ENCODE measurements around the gene GON7.
A peak's percentile ranks its signal among the peaks of the same experiment; 100 is the strongest.

GON7 gene

GRCh38 chr14:93220509-93220908 is 13.6 kb upstream of the GON7 start:
- H3K4me3 ChIP-seq (ENCODE audit: low read depth, low read length): no peak overlapping the region
- no peak for DNase-seq (ENCODE audit: low read depth, low spot score)
- TF ChIP-seq, protein P1, sequence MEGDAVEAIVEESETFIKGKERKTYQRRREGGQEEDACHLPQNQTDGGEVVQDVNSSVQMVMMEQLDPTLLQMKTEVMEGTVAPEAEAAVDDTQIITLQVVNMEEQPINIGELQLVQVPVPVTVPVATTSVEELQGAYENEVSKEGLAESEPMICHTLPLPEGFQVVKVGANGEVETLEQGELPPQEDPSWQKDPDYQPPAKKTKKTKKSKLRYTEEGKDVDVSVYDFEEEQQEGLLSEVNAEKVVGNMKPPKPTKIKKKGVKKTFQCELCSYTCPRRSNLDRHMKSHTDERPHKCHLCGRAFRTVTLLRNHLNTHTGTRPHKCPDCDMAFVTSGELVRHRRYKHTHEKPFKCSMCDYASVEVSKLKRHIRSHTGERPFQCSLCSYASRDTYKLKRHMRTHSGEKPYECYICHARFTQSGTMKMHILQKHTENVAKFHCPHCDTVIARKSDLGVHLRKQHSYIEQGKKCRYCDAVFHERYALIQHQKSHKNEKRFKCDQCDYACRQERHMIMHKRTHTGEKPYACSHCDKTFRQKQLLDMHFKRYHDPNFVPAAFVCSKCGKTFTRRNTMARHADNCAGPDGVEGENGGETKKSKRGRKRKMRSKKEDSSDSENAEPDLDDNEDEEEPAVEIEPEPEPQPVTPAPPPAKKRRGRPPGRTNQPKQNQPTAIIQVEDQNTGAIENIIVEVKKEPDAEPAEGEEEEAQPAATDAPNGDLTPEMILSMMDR (IDR thresholded peaks at IDR 0.05; ENCODE audit: low read depth, low read length): no peak
- in situ Hi-C loops (cut with HindIII; ENCODE audit: low sequenced_read_pairs): no loop called here

GRCh38 chr14:93219103-93219726 is 12.3 kb upstream of the GON7 start:
- in situ Hi-C loops (cut with HindIII; ENCODE audit: low sequenced_read_pairs): no loop called here
- TF ChIP-seq, protein P1 (IDR thresholded peaks at IDR 0.05; ENCODE audit: low read depth, low read length): peak; percentile 74
- no peak overlapping the region for H3K4me3 ChIP-seq (ENCODE audit: low read depth, low read length)
- peak; percentile 69 for DNase-seq (ENCODE audit: low read depth, low spot score)

DNA sequence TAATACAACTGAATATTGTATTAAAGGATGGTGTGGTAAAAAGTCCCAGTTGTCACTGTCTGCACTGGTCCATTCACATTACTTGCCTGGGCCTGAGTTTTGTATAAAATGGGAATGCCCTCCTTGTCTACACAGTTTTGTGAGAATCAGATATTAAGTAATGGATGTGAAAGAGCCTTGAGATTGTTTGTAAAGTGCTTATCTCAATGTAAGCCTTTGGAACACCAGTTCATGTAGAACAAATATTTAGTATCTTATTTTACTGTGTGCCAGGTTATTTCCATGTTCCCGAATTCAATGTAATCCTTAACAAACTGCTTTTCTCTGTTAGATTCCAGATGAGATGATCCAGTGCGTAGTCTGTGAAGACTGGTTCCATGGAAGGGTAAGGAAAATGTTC is 7.7 kb upstream of the GON7 start:
- in situ Hi-C loops (cut with HindIII; ENCODE audit: low sequenced_read_pairs): no loop called here
- TF ChIP-seq, protein P1 (IDR thresholded peaks at IDR 0.05; ENCODE audit: low read depth, low read length): no peak
- H3K4me3 ChIP-seq (ENCODE audit: low read depth, low read length): no peak overlapping the region
- DNase-seq (ENCODE audit: low read depth, low spot score): no peak

- no peak overlapping the region for H3K4me3 ChIP-seq (ENCODE audit: low read depth, low read length)
- no peak for DNase-seq (ENCODE audit: low read depth, low spot score)
- TF ChIP-seq, protein P1 (IDR thresholded peaks at IDR 0.05; ENCODE audit: low read depth, low read length): no peak
- in situ Hi-C loops (cut with HindIII; ENCODE audit: low sequenced_read_pairs): no loop called here
Measured at GRCh38 chr14:93212432-93212831, 5.6 kb upstream of the GON7 start.

GRCh38 chr14:93207468-93208308 is 823 bp upstream of the GON7 start:
- DNase-seq (ENCODE audit: low read depth, low spot score): peak; percentile 66
- TF ChIP-seq, protein P1 (IDR thresholded peaks at IDR 0.05; ENCODE audit: low read depth, low read length): peak; percentile 59
- peak overlapping the region; percentile 94 for H3K4me3 ChIP-seq (ENCODE audit: low read depth, low read length)
- in situ Hi-C loops (cut with HindIII; ENCODE audit: low sequenced_read_pairs): no loop called here

GRCh38 chr14:93201155-93201704 is 5.6 kb downstream of the GON7 start:
- in situ Hi-C loops (cut with HindIII; ENCODE audit: low sequenced_read_pairs): no loop called here
- TF ChIP-seq, protein P1 (IDR thresholded peaks at IDR 0.05; ENCODE audit: low read depth, low read length): no peak
- H3K4me3 ChIP-seq (ENCODE audit: low read depth, low read length): no peak overlapping the region
- no peak for DNase-seq (ENCODE audit: low read depth, low spot score)
